CD4-positive, alpha-beta T cell treated with Interleukin-12 subunit alpha and Interleukin-12 subunit beta, for 1 hour (primary cell): ENCODE results near the gene WHAMM.

Experiments used
- DNase-seq: peaks from one replicate; pipeline ENCODE4 v3.0.0-alpha.2; 2020

The WHAMM gene

DNA sequence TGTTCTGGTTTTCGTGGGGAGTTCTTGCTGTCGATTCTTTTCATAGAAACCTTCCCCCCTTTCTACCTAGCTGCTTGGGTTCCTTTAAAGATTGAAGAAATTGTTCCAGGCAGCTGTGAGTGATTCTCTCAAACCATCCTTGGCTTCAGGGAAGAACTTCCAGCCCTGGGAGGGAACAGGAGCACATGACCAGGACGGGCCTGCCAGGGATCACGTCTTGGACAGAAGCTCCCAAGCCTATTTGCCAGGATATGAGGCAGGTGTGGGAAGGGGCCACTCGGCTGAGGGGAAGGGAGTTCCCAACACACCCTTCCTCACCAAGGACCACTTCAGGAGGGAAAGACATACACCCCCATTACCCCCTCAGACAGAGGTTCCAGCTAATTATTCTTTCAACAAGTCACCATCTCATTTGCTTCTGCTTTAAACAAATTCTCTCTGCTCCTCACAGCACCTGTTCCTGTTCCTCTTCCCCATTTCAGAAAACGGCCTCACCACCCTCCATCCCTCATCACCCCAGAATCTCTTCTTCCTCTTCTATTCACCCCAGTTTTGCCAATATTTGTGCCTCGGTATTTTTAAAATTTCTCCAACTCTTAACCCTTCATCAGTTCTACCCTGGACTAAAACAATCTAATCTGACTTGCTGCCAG is 62.5 kb downstream of the WHAMM start:
- no peak for DNase-seq

DNA sequence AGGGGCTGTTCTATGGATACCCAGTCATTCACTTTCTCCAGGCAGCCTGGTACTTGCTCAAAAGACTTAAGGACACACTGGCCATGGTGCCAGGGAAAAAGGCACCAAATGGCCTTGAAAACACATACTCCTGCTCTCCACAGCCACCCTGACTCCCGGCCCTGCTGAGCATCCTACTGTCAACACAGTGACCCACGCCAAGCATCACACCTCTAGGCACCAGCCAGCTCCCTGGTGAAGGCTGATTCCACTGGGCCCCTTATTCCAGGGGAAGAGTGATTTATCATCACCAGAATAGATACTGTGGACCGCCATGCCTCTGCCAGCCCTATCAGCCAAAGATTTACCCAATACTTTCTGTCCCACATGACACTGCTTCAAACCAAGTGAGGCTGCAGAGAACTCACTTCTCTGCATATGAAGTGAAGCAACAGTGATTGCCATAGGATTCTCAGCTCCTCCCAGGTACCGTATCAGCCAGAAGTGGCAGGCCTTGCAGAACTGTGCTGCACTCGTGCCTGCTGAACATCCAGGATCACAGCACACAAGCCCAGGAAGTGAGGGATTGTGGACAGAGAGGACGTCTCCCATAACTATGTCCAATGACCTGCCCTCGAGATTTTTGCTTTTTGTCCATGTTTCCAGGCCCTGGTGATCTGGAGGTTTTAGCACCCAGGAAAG is 63.7 kb downstream of the WHAMM start:
- no peak for DNase-seq

GRCh38 chr15:82874267-82874666 is 64.8 kb downstream of the WHAMM start:
- DNase-seq, result no peak

GRCh38 chr15:82874961-82875360 is 65.5 kb downstream of the WHAMM start:
- no peak for DNase-seq

DNA sequence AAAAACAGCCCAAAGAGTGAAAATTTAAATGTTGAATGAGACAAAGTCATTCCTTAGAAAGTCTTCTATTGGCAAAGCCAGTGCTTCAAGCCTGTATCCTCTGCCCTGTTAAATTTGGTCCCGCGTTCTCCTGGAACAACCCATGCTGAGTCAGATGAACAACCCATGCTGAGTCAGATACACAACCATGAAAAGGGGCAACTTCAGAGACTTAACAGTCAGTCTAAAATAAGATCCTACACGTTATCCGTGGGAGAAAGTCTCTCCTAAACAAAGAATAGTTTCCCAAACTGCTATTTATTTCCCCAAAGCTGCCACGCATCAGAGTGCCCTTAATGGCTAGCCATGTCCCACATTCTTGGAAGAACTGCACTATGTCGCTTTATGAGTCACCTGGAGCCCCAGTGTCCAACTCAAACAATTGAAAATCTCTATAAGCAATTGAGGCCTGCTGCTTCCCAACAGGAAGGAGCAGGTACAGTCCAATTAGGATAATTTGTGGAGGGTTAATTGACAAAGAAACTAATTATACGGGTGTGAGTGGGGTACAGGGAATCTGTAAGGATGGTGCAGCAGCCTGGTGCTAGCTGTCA is 66.1 kb downstream of the WHAMM start:
- no peak for DNase-seq

- DNase-seq, result no peak
These were observed 68.4 kb downstream of the WHAMM start for GRCh38 chr15:82877825-82878224.

DNA sequence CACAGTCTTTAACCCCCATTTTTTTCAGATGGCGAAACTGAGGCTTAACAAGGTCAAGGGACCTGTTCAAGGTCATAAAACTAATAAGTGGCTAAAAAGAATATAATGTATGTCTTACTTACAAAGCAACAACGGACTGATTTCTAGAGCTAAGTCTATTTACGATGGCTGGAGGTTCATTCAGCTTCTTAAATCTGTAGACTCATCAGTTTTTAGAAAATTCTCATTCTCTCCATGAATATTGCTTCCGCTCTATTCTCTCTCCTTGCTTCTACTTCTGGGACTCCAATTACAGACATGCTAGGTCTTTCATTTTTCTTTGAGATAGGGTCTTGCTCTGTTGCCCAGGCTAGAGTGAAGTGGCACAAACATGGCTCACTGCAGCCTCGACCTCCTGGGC is 68.9 kb downstream of the WHAMM start:
- DNase-seq, result no peak

- no peak for DNase-seq
These were observed 71.3 kb downstream of the WHAMM start for GRCh38 chr15:82880704-82881103.

- no peak for DNase-seq
These were observed 72.3 kb downstream of the WHAMM start for GRCh38 chr15:82881747-82882146.

DNA sequence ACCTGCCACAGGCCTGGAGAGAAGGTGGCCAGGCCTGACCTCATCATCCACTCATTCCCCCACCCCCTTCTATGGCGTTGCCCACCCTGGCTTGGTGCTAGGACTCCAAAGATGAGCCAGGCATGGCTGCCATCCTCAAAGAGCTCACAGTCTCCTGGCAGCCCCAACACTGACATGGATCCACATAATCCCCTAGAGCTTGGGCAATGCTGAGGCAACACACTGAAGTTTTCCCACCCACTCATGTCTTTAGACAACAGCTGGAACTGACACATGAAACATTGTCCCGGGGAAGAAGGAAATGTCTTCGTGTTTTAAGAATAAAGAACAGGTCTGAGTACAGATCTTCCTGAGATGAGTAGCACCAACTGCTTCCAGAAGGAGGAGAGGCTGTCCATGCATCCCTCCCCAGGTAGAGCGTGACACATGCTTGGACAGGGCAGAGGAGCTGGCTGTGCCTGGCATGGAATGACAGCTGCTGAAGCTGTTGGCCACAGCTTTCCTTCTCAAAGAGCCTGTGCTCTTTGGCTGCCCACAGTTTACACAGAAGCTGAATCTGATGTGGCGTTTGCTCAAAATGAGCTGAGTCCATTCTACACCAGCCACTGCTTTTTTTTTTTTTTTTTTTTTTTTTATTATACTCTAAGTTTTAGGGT is 73.0 kb downstream of the WHAMM start:
- DNase-seq, result no peak
